ENCODE results near the gene PLS1.

PLS1 gene

DNA sequence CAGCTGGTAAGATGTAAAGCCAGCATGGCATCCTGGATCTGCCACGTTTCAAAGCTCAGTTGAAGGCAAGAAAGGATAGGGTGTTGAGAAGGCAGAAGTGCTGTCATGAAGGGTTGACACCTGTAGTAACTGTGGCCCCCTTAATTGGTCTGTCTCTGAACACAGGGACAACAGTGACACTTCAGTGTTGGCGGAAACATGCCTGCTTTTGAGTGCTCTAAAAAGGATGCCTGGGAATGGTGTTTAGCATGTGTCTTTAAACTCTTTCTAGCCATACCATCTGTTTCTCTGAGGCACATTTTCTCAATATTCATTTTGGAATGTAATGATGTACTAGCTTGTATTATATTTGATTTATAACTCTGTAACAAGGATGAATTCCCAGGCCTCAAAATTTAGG is 42.1 kb downstream of the PLS1 start:
- DNase-seq (ENCODE audit: extremely low read depth, insufficient read length) = no peak
- H3K27me3 ChIP-seq (replicated peaks; ENCODE audit: control insufficient read depth, insufficient read depth, low read length) = no peaks in the 10 kb centered on the region
- no peak overlapping the region for H3K4me3 ChIP-seq (replicated peaks; ENCODE audit: low read depth, low read length)
- H3K36me3 ChIP-seq (ENCODE audit: control insufficient read depth, insufficient read depth, low read length) = no peaks in the 10 kb centered on the region
- TF ChIP-seq, protein P1, sequence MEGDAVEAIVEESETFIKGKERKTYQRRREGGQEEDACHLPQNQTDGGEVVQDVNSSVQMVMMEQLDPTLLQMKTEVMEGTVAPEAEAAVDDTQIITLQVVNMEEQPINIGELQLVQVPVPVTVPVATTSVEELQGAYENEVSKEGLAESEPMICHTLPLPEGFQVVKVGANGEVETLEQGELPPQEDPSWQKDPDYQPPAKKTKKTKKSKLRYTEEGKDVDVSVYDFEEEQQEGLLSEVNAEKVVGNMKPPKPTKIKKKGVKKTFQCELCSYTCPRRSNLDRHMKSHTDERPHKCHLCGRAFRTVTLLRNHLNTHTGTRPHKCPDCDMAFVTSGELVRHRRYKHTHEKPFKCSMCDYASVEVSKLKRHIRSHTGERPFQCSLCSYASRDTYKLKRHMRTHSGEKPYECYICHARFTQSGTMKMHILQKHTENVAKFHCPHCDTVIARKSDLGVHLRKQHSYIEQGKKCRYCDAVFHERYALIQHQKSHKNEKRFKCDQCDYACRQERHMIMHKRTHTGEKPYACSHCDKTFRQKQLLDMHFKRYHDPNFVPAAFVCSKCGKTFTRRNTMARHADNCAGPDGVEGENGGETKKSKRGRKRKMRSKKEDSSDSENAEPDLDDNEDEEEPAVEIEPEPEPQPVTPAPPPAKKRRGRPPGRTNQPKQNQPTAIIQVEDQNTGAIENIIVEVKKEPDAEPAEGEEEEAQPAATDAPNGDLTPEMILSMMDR (IDR thresholded peaks at IDR 0.05; ENCODE audit: insufficient read depth, low read length, poor library complexity, severe bottlenecking) = no peak

DNA sequence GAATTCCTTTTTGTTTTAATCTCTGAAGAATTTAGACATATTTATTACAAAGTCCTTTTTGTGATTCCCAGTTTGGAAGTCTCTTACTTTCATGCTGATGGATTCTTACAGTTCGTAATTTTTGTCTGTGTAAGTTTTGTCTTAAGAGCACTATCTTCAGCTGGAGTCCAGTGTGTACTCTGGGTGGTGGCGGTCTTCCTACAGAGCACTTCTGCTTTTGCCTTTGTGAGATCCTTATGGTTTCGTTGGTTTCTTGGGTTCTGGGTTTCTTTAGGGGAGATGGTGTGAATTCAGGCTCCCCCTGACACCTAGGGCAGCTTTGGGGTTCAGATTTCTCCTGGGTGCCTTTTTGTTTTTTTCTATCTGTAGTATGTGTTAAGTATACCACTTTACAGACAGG is 45.3 kb downstream of the PLS1 start:
- TF ChIP-seq, protein P1 (IDR thresholded peaks at IDR 0.05; ENCODE audit: insufficient read depth, low read length, poor library complexity, severe bottlenecking) = no peak
- DNase-seq (ENCODE audit: extremely low read depth, insufficient read length) = no peak

DNA sequence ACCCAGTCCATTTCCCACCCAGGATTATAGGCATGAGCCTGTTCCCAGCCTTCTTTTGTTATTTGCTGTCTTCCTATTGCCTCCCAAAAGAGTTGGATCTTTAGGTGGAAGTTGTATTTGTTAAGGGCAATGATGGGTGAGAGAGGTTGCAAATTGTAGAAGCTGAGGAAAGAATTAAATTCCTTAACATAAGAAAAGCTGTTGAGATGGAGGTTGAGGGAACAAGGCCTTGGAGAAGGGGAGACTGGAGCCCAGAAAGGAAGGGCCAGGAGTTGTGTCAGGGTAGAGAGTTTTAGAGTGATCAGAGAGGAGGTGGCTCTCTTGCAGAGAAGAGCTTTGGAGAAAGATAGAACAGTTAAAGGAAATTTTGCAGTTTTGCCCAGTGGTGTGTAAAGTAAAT is 46.8 kb downstream of the PLS1 start:
- Histone ChIP-seq H3K27me3 (replicated peaks; ENCODE audit: control insufficient read depth, insufficient read depth, low read length) (no peaks in the 10 kb centered on the region), H3K36me3 (ENCODE audit: control insufficient read depth, insufficient read depth, low read length) (no peaks in the 10 kb centered on the region), H3K4me3 (replicated peaks; ENCODE audit: low read depth, low read length) (no peak overlapping the region)
- DNase-seq (ENCODE audit: extremely low read depth, insufficient read length) = no peak
- TF ChIP-seq, protein P1 (IDR thresholded peaks at IDR 0.05; ENCODE audit: insufficient read depth, low read length, poor library complexity, severe bottlenecking) = no peak

More for the DNA sequence above, 45.3 kb downstream of the PLS1 start:
- Histone ChIP-seq H3K27me3 (replicated peaks; ENCODE audit: control insufficient read depth, insufficient read depth, low read length) (no peaks in the 10 kb centered on the region), H3K36me3 (ENCODE audit: control insufficient read depth, insufficient read depth, low read length) (no peaks in the 10 kb centered on the region), H3K4me3 (replicated peaks; ENCODE audit: low read depth, low read length) (no peak overlapping the region)

DNA sequence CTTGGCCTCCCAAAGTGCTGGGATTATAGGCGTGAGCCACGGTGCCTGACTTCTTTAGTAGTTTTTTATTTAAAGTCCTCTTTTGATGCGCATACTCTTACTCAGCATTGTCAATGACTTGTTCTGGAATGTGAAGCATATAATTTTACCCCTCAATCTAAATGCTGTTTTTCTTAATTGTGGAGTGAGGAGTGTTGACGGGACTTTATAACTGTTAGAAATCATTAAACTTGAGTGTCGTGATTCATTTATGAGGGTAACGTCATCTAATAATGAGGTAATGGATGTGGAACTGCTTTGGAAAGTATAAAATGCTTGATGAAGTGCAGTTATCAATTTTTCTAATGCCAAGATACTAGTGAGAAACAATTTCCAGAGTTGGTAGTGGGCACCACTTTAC is 48.3 kb downstream of the PLS1 start:
- Histone ChIP-seq H3K36me3 (ENCODE audit: control insufficient read depth, insufficient read depth, low read length) (no peaks in the 10 kb centered on the region), H3K4me3 (replicated peaks; ENCODE audit: low read depth, low read length) (no peak overlapping the region), H3K27me3 (replicated peaks; ENCODE audit: control insufficient read depth, insufficient read depth, low read length) (no peaks in the 10 kb centered on the region)
- DNase-seq (ENCODE audit: extremely low read depth, insufficient read length) = no peak
- TF ChIP-seq, protein P1 (IDR thresholded peaks at IDR 0.05; ENCODE audit: insufficient read depth, low read length, poor library complexity, severe bottlenecking) = no peak

DNA sequence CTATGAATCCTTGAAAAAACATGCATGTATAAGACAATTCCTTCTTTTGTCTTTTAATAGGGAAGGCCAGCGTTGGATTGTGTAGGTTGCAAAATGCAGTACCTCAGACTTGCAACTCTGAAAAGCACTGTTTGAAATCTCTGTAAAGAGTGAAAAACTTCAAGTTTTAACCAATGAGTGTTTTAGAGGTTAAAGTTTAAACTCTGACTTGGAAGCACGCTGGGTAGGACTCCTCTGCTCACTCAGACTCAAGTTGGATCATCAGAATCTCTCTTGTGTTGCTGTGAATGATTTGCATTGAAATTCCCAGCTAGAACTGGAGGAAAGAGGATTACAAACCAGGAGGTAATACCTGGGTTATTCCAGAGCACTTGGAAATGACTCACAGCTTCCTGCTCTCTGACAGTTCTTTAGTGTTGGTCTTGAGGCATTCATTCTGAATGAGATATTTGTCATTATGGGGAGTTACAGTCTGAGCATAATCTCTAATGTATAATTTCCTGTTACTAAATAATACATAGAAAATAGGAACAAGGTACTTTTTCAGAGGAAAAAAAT is 49.1 kb downstream of the PLS1 start:
- Histone ChIP-seq H3K36me3 (ENCODE audit: control insufficient read depth, insufficient read depth, low read length) (no peaks in the 10 kb centered on the region), H3K27me3 (replicated peaks; ENCODE audit: control insufficient read depth, insufficient read depth, low read length) (no peaks in the 10 kb centered on the region), H3K4me3 (replicated peaks; ENCODE audit: low read depth, low read length) (no peak overlapping the region)
- DNase-seq (ENCODE audit: extremely low read depth, insufficient read length) = no peak
- TF ChIP-seq, protein P1 (IDR thresholded peaks at IDR 0.05; ENCODE audit: insufficient read depth, low read length, poor library complexity, severe bottlenecking) = no peak
